Activated CD4-positive, alpha-beta T cell treated with anti-CD3 and anti-CD28 coated beads for 36 hours (primary cell): Measurements from ENCODE around the gene KRTAP19-8. TPM values are rescaled to one million over a fixed set of nuclear protein-coding genes. Genes with fewer than 3 reads are reported as not detected.

Experiments
- ATAC-seq: fragments of 200-7000 bp; cut with Tn5 transposase; one replicate; pipeline ENCODE4 v1.10.0; 2021; ENCODE audit warnings: mild to moderate bottlenecking, moderate library complexity
- CTCF ChIA-PET: fragments of 350-600 bp; sonication (Branson Sonifier 250); formaldehyde crosslinking; loops from one replicate; lab custom pipeline; 2021; ENCODE audit warnings: antibody characterized with exemption; lab: Charles Lee
- POLR2A ChIA-PET: fragments of 350-600 bp; sonication (Branson Sonifier 250); formaldehyde crosslinking; loops from one replicate; lab custom pipeline; 2021; ENCODE audit warnings: antibody characterized with exemption, inconsistent platforms; lab: Charles Lee
- DNase-seq: peaks from one replicate; pipeline ENCODE4 v3.0.0-alpha.2; 2020
- H3K27ac Mint-ChIP-seq: one replicate; pipeline ENCODE4 v1.8.0; 2021; ENCODE audit warnings: mixed read lengths
- H3K27me3 Mint-ChIP-seq: one replicate; pipeline ENCODE4 v1.8.0; 2021; ENCODE audit warnings: mixed read lengths
- H3K36me3 Mint-ChIP-seq: one replicate; pipeline ENCODE4 v1.8.0; 2021; ENCODE audit warnings: low read depth, mixed read lengths
- H3K4me1 Mint-ChIP-seq: one replicate; pipeline ENCODE4 v1.8.0; 2021; ENCODE audit warnings: mixed read lengths
- H3K4me3 Mint-ChIP-seq: one replicate; pipeline ENCODE4 v1.8.0; 2021; ENCODE audit warnings: mild to moderate bottlenecking, moderate library complexity, mixed read lengths
- H3K9me3 Mint-ChIP-seq: one replicate; pipeline ENCODE4 v1.8.0; 2021; ENCODE audit warnings: low read depth, mixed read lengths
- intact Hi-C, 2 experiments: fragments of 100-400 bp; cut with DNase I in 1 of 2; cut with micrococcal nuclease in 1 of 2; formaldehyde crosslinking; loops; one replicate each; pipeline versions ENCODE4 v1.14.2 to v1.15.1; 2022 to 2024; cut with DNase I, micrococcal nuclease
- total RNA-seq, 2 experiments: library from RNA; stranded (reverse); gene quantifications; one replicate each; pipeline ENCODE4 v1.2.3, GENCODE V29; 2021

Gene KRTAP19-8
- total RNA-seq, 2 experiments from 2014 or later, result not detected

DNA sequence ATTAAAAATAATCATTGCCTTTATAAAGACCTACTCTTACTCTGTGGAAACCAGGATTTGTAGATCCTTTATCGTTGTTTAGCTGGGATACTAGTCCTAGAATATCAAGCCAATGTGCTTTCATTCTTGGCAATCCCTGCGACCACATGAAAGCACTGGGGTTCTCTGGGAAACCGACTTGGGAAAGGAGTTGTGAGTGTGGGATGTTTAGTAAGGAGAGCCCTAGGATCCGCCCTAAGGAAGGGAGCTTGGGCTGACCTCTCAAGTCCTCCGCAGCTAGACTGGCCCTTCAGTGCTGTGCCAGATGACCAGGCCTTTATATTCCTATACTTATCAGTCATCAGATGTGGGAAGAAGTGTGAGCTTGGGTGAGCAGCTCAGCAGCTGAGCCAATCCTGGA lies 5.2 kb upstream of the KRTAP19-8 start:
- CTCF ChIA-PET, result no interaction called here
- H3K27ac Mint-ChIP-seq, result no peak overlapping the region
- H3K9me3 Mint-ChIP-seq, result no peaks in the 10 kb centered on the region
- no peaks in the 10 kb centered on the region for H3K4me1 Mint-ChIP-seq
- no peak overlapping the region for H3K4me3 Mint-ChIP-seq
- no peak for ATAC-seq
- no peak for DNase-seq
- peaks cover 4% of the 10 kb centered on the region for H3K27me3 Mint-ChIP-seq
- intact Hi-C loops, result no loop called here
- POLR2A ChIA-PET, result no interaction called here
- no peaks in the 10 kb centered on the region for H3K36me3 Mint-ChIP-seq

DNA sequence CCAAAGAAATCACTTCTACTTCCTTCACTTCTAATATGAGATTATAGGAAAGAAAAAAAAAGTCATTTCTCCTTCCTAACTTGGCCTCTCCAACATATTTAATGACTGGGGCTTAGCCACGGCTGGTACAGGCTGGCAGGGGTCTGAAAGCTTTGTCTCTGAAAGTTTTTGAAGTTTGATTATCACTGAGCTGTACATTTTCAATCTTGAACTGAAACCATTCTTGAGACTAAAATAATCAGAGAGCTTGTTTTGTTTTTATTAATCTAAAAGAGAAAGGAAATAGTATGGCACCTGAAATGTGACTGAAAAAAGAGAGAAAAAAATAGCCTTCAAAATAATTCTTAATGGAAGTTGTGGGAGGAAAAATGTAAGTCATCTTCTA lies 3.8 kb upstream of the KRTAP19-8 start:
- Mint-ChIP-seq H3K27ac (no peak overlapping the region), H3K4me3 (no peak overlapping the region), H3K27me3 (peaks cover 4% of the 10 kb centered on the region), H3K36me3 (no peaks in the 10 kb centered on the region), H3K9me3 (no peaks in the 10 kb centered on the region), H3K4me1 (no peaks in the 10 kb centered on the region)
- POLR2A ChIA-PET, result no interaction called here
- intact Hi-C loops, result no loop called here
- DNase-seq (no peak), ATAC-seq (no peak)
- CTCF ChIA-PET, result interaction anchor here (0.7 kb wide), 1 partner anchor 726 kb away, joined by 5 read pairs; no protein-coding TSS in a partner anchor

GRCh38 chr21:31041295-31042079 lies 3.2 kb upstream of the KRTAP19-8 start:
- ChIA-PET POLR2A (no interaction called here), CTCF (no interaction called here)
- no peak for ATAC-seq
- Mint-ChIP-seq H3K4me1 (no peaks in the 10 kb centered on the region), H3K27me3 (peaks cover 4% of the 10 kb centered on the region), H3K36me3 (no peaks in the 10 kb centered on the region), H3K27ac (no peak overlapping the region), H3K9me3 (no peaks in the 10 kb centered on the region), H3K4me3 (no peak overlapping the region)
- intact Hi-C loops, result no loop called here
- DNase-seq, result no peak

DNA sequence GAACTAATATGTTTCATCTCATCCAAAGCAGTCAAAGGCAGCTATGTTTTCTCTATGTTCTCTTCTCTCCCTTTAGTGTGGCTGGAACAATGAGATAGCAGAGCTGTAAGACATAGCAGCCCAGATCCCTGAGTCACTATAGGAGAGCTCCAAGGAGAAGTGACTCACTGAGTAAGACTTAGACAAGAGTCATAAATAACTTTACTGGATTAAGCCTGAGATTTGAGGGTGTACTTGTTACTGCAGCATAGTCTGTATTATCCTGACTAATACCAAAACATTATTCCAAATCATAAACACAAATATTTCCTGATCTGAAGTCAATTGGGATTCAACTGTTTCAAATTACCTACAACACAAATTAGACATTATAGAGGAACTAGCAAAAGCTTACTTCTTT lies 3.9 kb downstream of the KRTAP19-8 start:
- no peaks in the 10 kb centered on the region for H3K36me3 Mint-ChIP-seq
- no peaks in the 10 kb centered on the region for H3K9me3 Mint-ChIP-seq
- peaks cover 8% of the 10 kb centered on the region for H3K27me3 Mint-ChIP-seq
- no peak for ATAC-seq
- no peak overlapping the region for H3K27ac Mint-ChIP-seq
- intact Hi-C loops, result no loop called here
- no peak overlapping the region for H3K4me3 Mint-ChIP-seq
- ChIA-PET CTCF (no interaction called here), POLR2A (no interaction called here)
- no peaks in the 10 kb centered on the region for H3K4me1 Mint-ChIP-seq
- DNase-seq, result no peak

GRCh38 chr21:31030367-31031106 lies 7.7 kb downstream of the KRTAP19-8 start:
- H3K4me1 Mint-ChIP-seq, result no peaks in the 10 kb centered on the region
- no peak overlapping the region for H3K4me3 Mint-ChIP-seq
- DNase-seq (no peak), ATAC-seq (no peak)
- ChIA-PET CTCF (no interaction called here), POLR2A (no interaction called here)
- H3K27me3 Mint-ChIP-seq, result peaks cover 5% of the 10 kb centered on the region
- intact Hi-C loops, result no loop called here
- H3K36me3 Mint-ChIP-seq, result no peaks in the 10 kb centered on the region
- H3K9me3 Mint-ChIP-seq, result no peaks in the 10 kb centered on the region
- H3K27ac Mint-ChIP-seq, result no peak overlapping the region

DNA sequence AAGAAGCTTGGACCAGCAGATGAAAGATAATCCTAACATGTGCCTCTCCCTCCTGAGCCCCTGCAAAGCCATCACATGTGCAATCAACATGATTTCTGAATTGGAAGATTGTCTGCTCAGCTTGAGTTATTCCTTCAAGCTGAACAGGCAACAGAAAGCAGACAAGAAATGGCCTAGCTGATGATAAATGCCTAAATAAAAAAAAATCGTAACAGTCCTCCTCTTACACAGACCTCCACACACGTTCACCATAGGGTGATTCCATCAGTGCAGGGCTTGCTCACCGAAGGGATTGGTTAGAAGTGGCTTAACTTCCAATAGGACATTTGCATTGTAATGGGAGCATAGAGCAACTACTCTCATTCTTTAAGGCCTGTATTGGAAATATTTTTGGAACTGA lies 14.6 kb downstream of the KRTAP19-8 start:
- DNase-seq, result no peak
- H3K4me1 Mint-ChIP-seq, result peaks cover 2% of the 10 kb centered on the region
- POLR2A ChIA-PET, result no interaction called here
- no peak overlapping the region for H3K4me3 Mint-ChIP-seq
- intact Hi-C loops, result no loop called here
- H3K9me3 Mint-ChIP-seq, result no peaks in the 10 kb centered on the region
- H3K36me3 Mint-ChIP-seq, result no peaks in the 10 kb centered on the region
- CTCF ChIA-PET, result interaction anchor here (0.6 to 0.7 kb wide), 2 partner anchors 11 to 61 kb away, joined by 3 to 4 read pairs; no protein-coding TSS in a partner anchor
- peaks cover 16% of the 10 kb centered on the region for H3K27me3 Mint-ChIP-seq
- H3K27ac Mint-ChIP-seq, result no peak overlapping the region
- ATAC-seq, result no peak

DNA sequence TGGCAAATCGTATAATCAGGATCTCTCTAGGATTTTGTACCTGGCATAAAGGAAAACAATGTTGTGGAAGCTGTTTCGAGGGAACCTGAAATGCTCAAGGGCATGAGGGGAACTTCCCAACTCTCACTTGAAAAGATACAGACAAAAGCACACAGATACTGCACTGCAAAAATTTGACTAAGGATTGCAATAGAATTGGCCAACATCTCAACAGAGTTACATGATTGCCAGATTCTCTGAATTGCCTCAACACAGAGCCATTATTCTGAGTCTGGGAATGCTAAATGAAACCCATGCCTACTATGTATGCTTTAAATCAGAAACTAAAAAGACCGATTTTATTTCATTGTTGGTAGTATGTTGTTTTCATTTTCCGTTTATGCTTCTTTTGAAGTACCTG lies 16.0 kb downstream of the KRTAP19-8 start:
- no peak for ATAC-seq
- Mint-ChIP-seq H3K4me3 (no peak overlapping the region), H3K27me3 (peaks cover 16% of the 10 kb centered on the region), H3K36me3 (no peaks in the 10 kb centered on the region), H3K4me1 (peaks cover 2% of the 10 kb centered on the region), H3K9me3 (no peaks in the 10 kb centered on the region), H3K27ac (no peak overlapping the region)
- no peak for DNase-seq
- intact Hi-C loops, result no loop called here
- ChIA-PET POLR2A (no interaction called here), CTCF (no interaction called here)

DNA sequence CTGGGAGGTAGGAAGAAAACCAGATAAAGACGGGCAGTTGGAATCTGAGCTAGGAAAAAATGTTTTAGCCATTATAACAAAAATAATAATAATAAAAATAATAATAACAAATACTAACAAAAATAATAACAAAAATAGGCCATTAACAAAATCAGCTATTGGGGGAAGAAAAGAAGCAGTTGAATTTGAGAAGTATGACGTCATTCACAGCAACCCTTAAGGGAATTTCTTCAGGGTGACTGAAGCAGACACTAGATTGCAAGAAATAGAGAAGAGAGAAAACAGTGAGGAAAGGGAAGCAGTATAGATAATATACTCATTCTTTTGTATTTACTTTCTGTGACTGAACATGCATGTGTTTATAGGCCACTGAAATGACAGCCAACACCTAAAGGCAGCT lies 20.0 kb downstream of the KRTAP19-8 start:
- Mint-ChIP-seq H3K9me3 (no peaks in the 10 kb centered on the region), H3K27me3 (peaks cover 15% of the 10 kb centered on the region), H3K36me3 (no peaks in the 10 kb centered on the region), H3K4me3 (no peak overlapping the region), H3K4me1 (peaks cover 2% of the 10 kb centered on the region), H3K27ac (no peak overlapping the region)
- DNase-seq (no peak), ATAC-seq (no peak)
- ChIA-PET POLR2A (no interaction called here), CTCF (no interaction called here)
- intact Hi-C loops, result no loop called here

DNA sequence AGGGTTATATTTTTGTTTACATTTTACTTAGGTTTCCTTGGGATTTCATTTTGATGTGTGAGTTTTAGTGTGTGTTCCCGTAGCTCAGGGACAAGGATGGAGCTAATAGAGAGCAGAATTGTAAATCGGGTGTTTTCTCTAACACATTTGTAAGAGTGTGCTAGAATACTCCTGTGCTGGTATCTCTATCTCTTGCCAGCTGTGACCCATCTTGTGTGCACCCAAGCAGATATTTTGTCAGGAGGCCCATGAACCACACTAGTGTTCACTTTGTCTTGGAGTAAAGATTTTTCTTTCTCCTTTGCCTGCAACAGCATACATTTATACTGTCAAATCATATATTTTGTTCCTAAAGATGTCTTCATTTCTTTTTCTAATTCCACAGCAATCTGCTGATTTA lies 23.4 kb downstream of the KRTAP19-8 start:
- Mint-ChIP-seq H3K36me3 (no peaks in the 10 kb centered on the region), H3K4me3 (no peak overlapping the region), H3K27ac (no peak overlapping the region), H3K9me3 (no peaks in the 10 kb centered on the region), H3K4me1 (peaks cover 14% of the 10 kb centered on the region), H3K27me3 (no peaks in the 10 kb centered on the region)
- CTCF ChIA-PET, result no interaction called here
- POLR2A ChIA-PET, result no interaction called here
- DNase-seq, result no peak
- intact Hi-C loops, result no loop called here
- no peak for ATAC-seq

- intact Hi-C loops, result no loop called here
- ATAC-seq (peak; percentile 9), DNase-seq (no peak)
- no peaks in the 10 kb centered on the region for H3K9me3 Mint-ChIP-seq
- ChIA-PET POLR2A (no interaction called here), CTCF (interaction anchor here (0.5 to 1.5 kb wide), 4 partner anchors 11 to 1090 kb away, joined by 3 read pairs; no protein-coding TSS in a partner anchor)
- peak overlapping the region; percentile 2 for H3K4me3 Mint-ChIP-seq
- H3K4me1 Mint-ChIP-seq, result peaks cover 14% of the 10 kb centered on the region
- peaks cover 1% of the 10 kb centered on the region for H3K36me3 Mint-ChIP-seq
- H3K27me3 Mint-ChIP-seq, result no peaks in the 10 kb centered on the region
- peak overlapping the region; percentile 59 for H3K27ac Mint-ChIP-seq
These were observed 25.9 kb downstream of the KRTAP19-8 start for GRCh38 chr21:31012133-31013089.

DNA sequence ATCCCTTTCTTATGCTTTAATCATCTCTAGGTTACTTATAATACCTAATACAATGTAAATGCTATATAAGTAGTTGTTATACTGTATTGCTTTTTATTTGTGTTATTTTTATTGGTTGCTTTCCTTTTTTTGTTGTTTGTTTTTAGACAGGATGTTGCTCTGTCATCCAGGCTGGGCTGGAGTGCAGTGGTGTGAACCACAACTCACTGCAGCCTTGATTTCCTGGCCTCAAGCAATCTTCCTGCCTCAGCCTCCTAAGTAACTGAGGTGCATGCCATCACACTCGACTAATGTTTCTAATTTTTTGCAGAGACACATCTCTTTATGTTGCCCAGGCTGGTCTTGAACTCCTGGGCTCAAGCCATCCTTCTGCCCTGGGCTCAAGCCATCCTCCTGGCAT lies 26.9 kb downstream of the KRTAP19-8 start:
- DNase-seq (no peak), ATAC-seq (no peak)
- ChIA-PET CTCF (interaction anchor here (0.7 kb wide), 1 partner anchor 11 kb away, joined by 3 read pairs; no protein-coding TSS in a partner anchor), POLR2A (no interaction called here)
- Mint-ChIP-seq H3K9me3 (no peaks in the 10 kb centered on the region), H3K4me1 (peaks cover 14% of the 10 kb centered on the region), H3K27me3 (no peaks in the 10 kb centered on the region), H3K27ac (no peak overlapping the region), H3K36me3 (peaks cover 1% of the 10 kb centered on the region), H3K4me3 (no peak overlapping the region)
- intact Hi-C loops, result no loop called here
